ENCODE data around the gene RGS1.

RGS1 gene, protein sequence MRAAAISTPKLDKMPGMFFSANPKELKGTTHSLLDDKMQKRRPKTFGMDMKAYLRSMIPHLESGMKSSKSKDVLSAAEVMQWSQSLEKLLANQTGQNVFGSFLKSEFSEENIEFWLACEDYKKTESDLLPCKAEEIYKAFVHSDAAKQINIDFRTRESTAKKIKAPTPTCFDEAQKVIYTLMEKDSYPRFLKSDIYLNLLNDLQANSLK

DNA sequence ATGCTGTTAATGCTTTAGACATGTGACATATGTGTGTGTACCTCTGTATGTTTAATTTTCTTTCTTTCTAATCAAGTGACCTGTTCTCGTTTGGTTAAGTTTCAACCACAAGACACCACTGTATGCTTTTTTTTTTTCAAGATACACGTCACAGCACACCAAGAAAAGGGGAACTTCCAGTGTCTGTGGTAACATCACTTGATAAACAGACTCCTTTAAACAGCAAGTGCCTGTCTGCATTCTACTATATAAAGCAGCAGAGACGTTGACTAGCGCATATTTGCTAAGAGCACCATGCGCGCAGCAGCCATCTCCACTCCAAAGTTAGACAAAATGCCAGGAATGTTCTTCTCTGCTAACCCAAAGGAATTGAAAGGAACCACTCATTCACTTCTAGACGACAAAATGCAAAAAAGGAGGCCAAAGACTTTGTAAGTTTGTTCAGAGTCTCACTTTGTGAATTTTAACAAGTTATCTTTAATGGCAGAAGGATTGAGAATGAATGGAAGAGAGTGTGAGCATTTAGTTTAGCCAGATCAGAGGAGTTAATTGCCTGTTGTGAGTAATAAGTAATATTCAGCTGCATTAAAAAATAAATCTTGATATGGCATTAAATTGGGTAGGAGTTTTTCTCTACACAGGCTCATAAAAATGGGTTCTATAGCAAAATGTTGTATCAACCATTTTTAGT, at the start of gene RGS1:
TSS of gene RGS1 (plus strand) at position 275 of the 691 bp plus-strand sequence. CDS start at position 295, 20 bp downstream.
- DNase-seq (ENCODE audit: low spot score) (no peak), FAIRE-seq (no peak)

DNA sequence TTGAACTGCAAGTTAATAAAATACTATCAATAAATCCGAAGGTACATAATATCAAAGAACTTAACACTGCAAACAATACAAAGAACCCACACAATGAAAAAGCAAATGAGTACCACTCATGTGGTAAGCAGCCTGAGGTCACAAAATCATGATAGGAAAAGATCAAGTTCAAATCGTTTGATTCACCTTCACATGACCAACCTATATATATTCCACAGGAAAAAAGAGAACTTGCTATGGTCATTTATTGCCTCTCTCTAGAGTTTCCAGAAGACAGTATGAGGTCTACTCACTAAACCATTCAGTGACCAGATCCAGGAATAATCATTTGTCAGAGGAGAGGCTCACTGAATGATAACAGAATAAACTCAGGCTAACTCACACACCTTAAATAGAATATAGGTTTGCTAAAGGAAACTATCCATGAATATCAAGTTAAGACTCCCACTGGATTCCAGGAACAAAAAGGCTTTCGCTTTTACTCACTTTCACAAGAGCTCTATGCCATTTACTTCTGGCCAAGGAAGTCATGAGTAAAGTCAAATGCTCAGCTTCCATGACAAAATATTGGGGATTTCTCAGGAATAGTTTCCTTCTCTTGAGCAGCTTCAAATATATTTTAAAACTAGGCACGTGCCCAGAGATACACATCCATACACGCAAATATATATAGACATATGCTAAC, 48.3 kb upstream of the RGS1 start:
- DNase-seq (ENCODE audit: low spot score) (no peak), FAIRE-seq (no peak)

DNA sequence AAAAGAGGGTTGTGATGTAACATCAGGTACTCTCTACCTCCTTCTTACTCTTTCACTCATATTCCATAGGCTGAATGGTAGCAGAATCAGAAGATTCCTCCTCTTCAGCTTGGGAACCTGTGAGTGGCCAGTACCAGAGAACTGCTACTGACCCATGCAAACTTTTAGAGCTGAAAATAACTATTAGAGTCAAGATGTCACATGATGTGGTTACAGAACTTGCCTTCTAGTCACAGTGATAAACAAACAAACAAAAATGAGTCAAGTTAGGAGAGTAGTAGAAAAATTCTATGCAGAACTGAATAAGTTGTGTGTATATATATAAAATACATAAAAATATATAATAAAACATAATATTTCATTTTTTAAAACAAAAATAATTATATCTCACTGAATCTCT, 47.6 kb upstream of the RGS1 start:
- FAIRE-seq = no peak
- no peak for DNase-seq (ENCODE audit: low spot score)

DNA sequence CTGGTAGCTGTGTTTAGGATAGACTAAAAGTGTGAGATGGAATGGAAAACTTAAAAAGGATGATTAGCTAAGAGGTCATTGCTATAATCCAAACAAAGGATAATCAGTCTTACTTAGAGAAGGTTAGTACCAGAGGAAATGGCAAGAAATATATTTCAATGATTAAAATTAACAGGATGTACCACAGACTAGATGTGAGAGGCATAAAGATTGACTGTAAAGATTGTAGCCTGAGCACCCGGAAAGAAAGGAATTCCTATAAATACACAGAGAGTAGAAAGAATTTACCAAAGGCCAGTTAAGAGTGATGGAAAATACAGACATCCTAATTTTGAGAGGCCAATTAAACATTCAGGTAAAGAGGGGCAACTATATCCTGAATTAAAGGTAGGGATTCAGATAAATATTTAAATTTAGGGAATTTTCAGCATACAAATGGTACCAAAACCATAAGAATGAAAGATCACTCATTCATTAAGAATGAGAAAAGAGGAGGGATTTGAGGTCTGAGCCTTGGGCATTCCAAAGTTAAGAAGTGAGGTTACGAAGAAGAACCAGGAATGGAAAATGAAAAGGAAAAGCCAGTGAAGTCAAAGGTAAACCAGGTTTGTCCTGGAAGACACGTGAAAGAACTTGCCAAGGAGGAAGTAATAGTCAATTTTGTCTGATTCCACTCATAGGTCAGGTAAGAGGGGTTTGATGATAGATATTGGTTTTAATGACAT, 46.4 kb upstream of the RGS1 start:
- DNase-seq (ENCODE audit: low spot score) (no peak), FAIRE-seq (no peak)

DNA sequence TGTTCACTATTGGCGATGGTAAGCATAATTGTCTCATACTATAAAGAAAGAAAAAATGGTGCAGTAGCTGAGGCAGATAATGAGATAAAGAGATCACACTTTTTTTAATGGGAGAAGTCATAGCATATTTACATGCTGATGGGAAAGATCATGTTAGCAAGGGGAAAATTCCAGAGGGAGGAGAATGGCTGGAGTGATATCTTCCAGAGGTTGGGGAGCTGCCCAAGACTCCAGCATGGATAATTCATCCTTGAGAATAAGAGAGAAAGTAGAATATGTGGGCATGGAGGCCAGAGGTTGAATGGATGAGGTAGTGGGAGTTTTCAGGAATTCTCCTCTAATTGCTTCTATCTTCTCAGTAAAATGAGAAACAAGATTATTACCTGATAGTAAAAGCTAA, 45.8 kb upstream of the RGS1 start:
- FAIRE-seq (no peak), DNase-seq (ENCODE audit: low spot score) (no peak)

DNA sequence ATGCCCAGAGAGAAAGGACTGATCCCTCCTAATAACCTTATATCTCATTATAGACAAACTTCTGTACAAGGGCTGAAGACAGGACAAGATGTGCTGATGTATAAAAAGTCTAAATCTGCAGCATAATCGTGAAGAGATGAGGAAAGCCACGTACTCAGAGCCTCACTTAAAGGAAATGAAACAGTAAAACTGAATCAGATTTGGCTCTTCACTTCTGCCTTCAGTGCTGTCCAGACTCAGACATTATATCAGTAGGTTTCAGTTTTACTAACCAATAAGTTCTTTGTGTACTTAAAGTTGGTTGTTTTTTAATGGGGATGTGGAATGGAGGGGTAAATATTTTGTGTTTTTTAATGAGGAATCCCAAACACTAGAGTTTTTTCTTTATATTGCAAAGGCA, 45.3 kb upstream of the RGS1 start:
- FAIRE-seq = no peak
- no peak for DNase-seq (ENCODE audit: low spot score)

DNA sequence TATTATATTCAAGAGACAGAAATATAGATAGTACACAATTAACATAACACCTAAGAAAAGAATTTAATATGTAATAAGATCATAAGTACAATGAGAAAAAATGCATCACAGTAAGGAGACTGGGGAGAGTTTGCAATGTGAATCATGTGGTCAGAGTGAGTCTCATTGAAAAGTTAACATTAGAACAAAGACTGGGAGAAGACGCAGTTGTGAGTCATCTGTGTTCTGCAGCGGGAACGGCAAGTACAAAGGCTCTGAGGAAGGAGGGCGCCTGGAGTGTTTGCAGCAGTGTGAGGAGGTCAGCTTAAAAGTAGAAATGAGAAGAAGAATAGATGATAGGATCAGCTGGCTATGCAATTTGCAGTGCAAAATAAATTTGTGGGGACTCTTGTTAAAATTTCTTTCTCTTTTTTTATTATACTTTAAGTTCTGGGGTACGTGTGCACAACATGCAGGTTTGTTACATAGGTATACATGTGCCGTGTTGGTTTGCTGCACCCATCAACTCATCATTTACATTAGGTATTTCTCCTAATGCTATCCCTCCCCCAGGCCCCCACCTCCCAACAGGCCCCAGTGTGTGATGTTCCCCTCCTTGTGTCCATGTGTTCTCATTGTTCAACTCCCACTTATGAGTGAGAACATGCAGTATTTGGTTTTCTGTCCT, 44.4 kb upstream of the RGS1 start:
- DNase-seq (ENCODE audit: low spot score) (peak; percentile 85), FAIRE-seq (peak; percentile 97)

DNA sequence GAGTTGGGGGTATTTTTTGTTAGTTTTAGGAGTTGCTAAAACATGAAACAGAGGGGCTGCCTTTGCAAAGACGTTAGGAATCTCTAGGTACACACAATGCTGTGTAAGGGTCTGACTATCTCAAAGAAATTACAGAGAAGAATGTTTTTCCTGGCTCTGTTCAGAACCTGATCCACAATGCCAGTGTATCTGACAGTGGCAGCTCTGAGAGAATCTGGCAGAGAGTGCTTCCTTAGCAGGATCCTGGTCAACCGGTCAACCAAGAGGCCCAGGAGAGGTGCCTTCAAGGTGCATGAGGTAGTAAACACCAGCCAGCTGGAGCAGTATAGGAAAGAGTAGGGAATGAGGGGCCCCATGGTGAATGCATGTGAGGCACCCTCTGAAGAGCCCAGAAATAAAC, 40.9 kb upstream of the RGS1 start:
- FAIRE-seq (no peak), DNase-seq (ENCODE audit: low spot score) (no peak)

DNA sequence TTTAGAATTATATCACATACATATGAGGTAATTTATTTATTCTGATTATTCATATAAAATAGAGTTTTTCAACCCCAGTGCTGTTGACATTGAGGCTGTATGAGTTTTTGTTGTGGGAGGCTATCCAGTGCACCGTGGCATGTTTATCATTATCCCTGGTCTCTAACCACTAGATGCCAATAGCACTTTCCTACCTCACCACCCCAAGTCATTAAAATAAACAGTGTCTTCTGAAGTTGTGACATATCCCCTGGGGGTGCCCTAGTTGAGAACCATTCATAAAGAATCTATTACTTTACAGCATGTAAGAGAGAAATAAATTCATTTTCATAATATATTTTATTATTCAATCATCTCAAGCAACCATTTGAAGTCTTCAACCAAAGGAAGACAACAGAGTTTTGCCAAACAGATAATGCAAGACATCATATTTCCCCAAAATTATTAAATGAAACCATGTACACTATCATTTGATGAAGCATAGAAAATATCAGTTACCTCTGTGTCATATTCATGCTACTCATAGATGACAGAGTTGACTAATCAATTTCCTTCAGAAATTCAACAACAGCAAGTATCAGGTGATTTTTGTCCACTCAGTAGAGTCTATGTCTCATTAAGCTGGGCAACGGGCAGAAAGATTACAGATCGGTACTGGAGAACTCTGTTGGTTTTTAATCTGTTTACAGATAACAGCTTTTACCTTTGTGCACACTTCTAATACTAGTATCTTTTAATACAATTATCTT, 39.5 kb upstream of the RGS1 start:
- no peak for DNase-seq (ENCODE audit: low spot score)
- FAIRE-seq = no peak

DNA sequence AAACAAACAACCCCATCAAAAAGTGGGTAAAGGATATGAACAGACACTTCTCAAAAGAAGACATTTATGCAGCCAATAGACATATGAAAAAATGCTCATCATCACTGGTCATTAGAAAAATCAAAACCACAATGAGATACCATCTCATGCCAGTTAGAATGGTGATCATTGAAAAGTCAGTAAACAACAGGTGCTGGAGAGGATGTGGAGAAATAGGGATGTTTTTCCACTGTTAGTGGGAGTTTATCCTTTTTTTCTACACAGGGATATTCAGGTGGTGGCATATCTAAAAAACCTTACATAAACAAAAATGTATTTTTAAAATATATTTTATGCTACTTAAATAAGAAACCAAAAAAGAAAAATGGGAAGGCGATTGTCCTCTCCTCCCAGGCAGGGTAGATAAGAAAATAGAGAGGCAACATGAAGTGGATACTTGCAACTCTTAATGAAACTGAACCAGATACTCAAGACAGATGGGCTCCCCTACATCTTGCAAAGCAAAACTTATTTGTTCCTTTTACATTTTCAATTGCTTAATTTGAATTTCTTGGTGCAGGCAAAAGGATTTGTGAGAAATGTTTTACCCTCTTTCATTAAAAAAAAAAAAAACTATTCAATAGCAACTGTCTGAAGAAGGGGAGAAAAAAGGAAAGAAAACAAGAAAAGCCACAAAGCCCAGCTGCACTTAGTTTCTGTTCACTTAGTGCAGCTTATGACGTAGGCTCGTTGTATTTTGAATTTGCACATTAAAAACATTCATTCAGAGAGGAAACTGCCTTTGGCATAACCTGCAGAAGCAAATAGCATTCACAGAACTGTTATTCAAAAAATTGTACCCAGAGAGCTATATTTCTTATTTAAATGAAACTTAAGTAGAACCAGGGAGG, 36.9 kb upstream of the RGS1 start:
- no peak for DNase-seq (ENCODE audit: low spot score)

DNA sequence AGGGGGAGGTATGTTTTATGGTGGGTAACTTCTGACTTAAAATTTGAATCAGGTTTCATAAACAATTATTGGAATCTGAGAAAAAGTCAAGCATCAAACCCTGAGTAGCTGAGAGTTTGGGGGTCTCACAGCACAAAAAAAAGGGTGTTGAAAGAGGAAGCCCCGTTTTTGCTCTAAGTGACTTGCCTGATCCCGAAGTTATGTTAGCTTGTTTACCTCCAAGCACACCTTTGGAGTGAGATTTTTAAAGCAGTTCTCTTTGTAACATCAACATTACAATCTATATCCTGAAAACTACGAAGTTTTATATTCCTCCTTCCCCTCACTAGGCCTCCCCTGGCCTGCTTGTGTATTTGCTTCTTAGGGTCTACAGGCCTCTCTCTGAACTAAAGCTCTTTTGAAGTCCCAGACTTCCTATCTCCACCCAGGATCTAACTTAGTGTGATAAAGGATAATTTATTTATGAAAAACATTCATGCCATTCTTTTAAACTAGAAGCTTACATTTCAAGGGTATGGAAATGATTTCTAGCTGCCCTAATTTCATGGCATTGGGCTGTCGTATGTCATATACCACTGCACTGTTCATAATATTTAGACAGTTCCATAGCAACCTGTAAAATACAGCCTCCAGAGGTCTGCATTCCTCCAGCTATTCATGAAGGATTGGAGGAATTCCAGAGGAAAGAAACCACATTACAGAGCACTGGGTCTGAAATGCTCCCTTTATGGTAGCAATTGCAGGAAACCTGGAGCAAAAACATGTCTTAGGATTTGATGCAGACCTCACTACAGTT, 36.1 kb upstream of the RGS1 start:
- DNase-seq (ENCODE audit: low spot score) = peak; percentile 93

More for the DNA sequence above, 36.9 kb upstream of the RGS1 start:
- no peak for FAIRE-seq

DNA sequence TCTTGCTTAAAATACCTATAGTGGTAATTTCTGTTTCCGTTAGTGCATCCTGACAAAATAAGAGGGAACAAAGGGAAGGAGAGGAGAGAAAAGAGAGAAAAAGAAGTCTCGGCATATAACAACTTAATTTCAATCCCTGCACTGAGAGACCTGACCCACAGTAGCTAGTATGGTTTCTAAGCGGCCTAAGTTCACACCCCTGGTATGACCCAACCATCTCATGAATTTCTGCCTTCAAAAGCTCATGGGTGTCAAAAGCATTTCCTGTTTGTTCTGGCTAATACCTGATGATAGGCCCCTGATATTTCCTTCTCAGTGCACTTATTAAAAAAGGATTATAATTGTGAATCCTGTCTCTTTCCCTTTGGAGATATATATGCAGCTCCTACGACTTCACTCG, 32.1 kb upstream of the RGS1 start:
- FAIRE-seq (no peak), DNase-seq (ENCODE audit: low spot score) (no peak)

More for the DNA sequence above, 36.1 kb upstream of the RGS1 start:
- FAIRE-seq = peak; percentile 80

DNA sequence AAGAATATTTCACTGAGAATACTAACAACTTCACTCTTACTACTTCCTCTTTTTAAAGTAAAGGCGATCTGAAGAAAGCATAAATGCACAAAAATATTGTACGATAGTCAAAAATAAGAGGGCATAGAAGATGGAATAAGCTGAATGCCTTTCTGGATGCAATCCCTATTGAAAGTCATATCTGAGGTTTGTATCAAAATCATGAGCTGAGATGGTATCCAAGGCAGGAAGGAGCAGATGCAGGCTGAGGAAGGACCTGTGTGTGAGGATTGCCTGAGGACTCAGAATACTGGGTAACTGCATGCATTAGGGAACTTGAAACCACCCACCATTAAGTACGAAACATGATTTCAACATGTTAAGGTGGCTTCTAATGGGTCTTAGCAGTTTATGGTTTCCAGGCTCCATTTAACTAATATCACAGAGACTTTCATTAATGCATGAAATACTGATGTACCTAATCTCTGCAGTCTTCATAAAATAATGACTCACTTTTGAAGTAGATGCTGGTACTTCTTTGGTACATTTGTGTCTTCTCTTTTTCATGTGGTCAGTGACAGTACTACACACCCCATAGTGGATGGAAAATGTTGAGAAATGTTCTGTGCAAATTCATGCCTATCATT, 29.6 kb upstream of the RGS1 start:
- FAIRE-seq (no peak), DNase-seq (ENCODE audit: low spot score) (no peak)

DNA sequence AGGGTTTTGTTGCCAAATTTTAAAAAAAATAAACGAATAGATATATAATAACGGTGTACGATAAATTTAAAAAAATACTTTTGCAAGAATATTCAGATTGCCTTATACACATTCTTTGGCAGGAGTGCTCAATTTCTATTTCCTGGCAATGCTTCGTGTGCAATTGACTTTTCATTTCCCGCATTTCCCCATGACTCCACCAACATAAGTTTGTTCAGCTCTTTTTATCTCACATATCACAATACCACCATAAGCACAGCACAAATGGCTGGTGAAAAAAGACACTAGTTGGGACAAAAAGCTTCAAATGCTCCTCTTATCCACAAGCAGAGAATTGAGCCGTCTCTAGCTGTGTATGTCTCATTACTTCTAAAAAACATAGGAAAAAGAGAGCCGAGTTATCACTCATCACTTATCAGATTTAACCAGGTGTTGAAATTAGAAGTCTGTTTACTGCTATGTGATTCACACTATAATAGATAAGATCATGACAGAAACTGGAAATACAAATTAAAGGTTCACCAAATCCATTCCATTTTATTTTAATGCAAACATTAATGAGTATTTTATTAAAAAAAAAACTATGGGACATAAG, 28.9 kb upstream of the RGS1 start:
- DNase-seq (ENCODE audit: low spot score) (no peak), FAIRE-seq (no peak)

DNA sequence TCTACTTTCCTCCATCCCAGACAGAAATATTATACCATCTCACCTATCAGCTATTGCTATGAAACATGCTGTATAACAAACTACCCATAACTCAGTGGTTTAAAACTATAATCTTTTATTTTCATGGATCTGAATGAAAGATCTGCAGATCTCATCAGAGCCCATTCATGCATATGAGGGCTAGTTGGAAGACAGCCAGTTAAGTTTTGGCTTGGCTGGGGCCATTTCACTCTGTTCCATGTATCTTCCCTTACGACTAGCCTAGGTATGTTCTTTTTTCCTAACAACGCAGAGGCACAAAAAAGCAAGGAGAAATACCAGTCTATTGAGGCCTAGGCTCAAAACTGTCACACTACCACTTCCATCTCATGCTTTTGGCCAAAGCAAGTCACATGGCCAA, 28.1 kb upstream of the RGS1 start:
- no peak for DNase-seq (ENCODE audit: low spot score)
- FAIRE-seq = no peak

DNA sequence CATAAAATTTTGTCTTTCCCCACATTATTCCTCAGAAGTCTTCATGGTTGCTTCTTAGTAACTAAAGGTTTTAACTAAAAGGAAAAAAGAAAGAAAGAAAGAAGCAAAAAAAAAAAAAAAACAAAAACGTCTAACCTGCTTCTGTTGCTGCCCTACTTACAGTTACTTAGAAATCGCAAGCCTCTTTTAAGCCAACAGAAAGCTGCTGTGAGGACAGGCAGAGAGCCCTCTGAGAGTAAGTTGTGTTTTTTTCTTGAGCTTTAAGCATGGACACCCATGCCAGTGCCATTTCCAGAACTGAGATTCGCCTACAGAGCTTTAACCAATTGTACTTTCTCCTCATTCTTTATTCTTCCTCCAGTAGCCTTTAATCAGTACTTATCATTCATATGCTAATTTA, 25.6 kb upstream of the RGS1 start:
- no peak for DNase-seq (ENCODE audit: low spot score)
- FAIRE-seq = no peak

DNA sequence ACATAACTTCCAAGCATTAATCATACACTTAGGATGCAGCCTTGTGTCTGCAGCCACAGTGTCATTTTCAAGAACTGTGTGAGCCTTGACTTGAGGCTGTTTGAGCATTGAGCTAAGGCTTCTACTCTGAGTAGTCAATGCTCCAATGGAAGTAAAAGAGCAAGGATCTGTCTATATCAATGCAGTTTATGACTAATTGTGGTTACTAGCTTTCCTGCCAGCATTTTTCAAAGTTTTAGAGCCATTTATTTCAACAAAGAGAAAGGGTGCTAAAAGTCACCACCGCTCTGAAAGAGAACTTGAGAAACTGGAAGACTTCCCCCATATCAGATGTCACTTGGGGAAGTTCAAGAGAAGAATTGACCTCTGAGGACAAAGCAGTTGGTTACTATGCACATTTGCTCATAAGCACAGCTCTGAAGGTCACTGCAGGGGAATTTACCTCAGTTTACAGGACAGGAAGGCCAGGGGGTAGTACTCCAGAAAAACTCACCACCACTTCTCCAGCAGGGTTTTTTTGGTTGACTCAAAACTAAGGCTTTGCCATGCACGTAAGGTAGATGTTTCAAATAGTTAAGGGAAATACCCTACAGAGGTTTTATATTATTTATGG, 24.5 kb upstream of the RGS1 start:
- FAIRE-seq = peak; percentile 90
- DNase-seq (ENCODE audit: low spot score) = peak; percentile 85

DNA sequence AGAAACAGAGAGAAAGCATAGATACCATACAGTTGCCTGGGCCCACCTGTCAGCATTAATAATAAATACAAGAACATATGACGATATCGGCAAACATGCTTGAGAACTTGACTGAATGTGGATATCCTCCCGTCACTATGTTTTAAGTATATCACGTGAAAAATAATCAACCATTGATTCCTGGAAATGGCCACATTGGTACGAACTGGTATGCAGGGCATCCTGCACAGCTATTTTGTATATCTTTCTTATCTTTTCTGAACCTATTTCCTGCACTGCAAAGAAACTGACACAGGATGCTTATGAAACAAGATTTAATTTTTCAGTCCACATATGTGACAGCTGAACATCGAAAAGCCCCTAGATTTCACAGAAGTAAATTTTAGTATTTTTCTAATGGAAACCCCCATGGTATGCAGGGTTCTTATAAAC, 22.8 kb upstream of the RGS1 start:
- DNase-seq (ENCODE audit: low spot score) (no peak), FAIRE-seq (no peak)

All from RCC 7860 (cell line).